ENCODE data around the gene ATP6V1A.

Gene ATP6V1A

DNA sequence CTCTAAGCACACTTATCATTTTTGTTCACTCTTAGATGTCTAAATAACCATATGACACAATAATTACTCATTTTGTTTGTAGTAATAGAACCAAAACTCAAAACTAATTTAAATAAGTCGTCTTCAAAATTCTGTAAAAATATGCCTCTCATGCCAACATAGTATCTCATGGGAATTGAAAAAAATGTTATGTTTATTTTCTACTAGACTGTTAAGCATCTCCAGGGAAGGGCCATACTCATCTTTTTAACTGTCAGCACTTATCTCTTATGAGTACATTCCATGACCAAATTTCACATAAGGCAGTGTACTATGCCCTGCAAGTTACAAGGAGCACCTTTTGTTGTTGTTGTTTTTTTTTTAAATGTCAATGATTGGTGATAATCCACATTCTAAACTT is 32.1 kb upstream of the ATP6V1A start:
- TF ChIP-seq, protein P1, sequence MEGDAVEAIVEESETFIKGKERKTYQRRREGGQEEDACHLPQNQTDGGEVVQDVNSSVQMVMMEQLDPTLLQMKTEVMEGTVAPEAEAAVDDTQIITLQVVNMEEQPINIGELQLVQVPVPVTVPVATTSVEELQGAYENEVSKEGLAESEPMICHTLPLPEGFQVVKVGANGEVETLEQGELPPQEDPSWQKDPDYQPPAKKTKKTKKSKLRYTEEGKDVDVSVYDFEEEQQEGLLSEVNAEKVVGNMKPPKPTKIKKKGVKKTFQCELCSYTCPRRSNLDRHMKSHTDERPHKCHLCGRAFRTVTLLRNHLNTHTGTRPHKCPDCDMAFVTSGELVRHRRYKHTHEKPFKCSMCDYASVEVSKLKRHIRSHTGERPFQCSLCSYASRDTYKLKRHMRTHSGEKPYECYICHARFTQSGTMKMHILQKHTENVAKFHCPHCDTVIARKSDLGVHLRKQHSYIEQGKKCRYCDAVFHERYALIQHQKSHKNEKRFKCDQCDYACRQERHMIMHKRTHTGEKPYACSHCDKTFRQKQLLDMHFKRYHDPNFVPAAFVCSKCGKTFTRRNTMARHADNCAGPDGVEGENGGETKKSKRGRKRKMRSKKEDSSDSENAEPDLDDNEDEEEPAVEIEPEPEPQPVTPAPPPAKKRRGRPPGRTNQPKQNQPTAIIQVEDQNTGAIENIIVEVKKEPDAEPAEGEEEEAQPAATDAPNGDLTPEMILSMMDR (IDR thresholded peaks at IDR 0.05; ENCODE audit: control extremely low read depth, extremely low read depth, low read depth, missing control alignments), result no peak
- no peak for DNase-seq (ENCODE audit: extremely low spot score)
- POLR2A ChIA-PET, result no interaction called here
- CTCF ChIA-PET, result interaction anchor here (1.2 to 1.6 kb wide), 5 partner anchors 12 to 24 kb away, joined by 3 to 5 read pairs (median 4); partner anchors contain the start of gene USF3

DNA sequence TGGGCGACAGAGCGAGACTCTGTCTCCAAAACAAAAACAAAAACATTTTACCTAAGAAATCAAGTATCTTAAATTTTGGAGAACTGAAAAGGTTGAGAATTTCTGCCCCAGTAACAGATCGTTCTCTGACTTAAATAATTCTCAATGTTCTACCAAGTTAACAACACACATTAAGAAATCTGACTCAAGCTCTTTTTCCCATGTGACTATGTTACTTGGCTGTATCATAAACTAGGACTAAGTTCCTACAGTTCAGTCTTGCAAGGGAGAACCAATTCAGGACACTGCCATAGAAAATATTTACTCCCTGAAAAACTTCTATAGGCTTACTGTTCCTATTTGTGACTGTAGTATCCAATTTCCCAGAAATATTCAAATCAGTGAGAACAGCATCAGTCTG is 29.5 kb upstream of the ATP6V1A start:
- no peak for DNase-seq (ENCODE audit: extremely low spot score)
- ChIA-PET CTCF (interaction anchor here (1.2 to 1.5 kb wide), 2 partner anchors 13 to 15 kb away, joined by 3 read pairs; no protein-coding TSS in a partner anchor), POLR2A (no interaction called here)
- TF ChIP-seq, protein P1 (IDR thresholded peaks at IDR 0.05; ENCODE audit: control extremely low read depth, extremely low read depth, low read depth, missing control alignments), result no peak

DNA sequence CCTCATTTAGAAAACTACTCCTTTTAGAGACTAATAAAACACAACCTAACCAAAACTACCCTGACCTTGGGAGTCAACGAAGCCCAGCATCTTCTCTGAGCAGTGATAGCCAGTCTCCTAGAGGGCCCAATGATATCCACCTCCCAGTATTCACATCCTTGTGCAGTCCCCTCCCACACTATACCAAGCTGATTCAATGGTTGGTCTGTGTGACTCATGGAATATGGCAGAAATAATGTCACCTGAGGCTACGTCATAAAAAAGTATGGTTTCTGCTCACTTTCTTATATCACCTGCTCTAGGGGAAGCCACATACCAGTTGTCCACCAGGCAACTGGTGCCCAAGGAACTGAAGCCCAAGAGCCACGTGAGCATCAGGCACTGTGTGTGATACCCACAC is 29.0 kb upstream of the ATP6V1A start:
- DNase-seq (ENCODE audit: extremely low spot score), result no peak
- TF ChIP-seq, protein P1 (IDR thresholded peaks at IDR 0.05; ENCODE audit: control extremely low read depth, extremely low read depth, low read depth, missing control alignments), result no peak
- POLR2A ChIA-PET, result no interaction called here
- CTCF ChIA-PET, result interaction anchor here (0.8 to 1.8 kb wide), 4 partner anchors 9 to 24 kb away, joined by 3 to 7 read pairs (median 4); no protein-coding TSS in a partner anchor

DNA sequence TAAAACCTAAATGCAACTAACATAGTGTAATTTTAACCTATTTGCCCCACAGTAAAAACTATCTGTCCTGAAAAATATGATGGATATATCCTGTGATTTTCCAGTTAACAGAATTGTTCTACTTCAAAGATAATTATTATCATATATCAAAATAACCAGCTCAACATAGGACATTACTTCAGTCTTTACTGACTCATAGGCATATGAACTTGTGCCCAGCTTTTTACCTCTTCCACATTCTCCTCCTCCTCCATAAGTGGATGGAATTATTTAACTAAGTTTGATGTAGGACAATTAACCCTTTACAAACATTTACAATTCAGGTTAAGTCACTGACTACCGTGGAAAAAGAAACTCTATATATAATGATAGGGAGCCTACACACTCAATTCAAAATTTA is 27.5 kb upstream of the ATP6V1A start:
- POLR2A ChIA-PET, result no interaction called here
- TF ChIP-seq, protein P1 (IDR thresholded peaks at IDR 0.05; ENCODE audit: control extremely low read depth, extremely low read depth, low read depth, missing control alignments), result no peak
- DNase-seq (ENCODE audit: extremely low spot score), result no peak
- CTCF ChIA-PET, result interaction anchor here (1.6 to 2.8 kb wide), 3 partner anchors 11 to 25 kb away, joined by 5 to 9 read pairs (median 7); no protein-coding TSS in a partner anchor

DNA sequence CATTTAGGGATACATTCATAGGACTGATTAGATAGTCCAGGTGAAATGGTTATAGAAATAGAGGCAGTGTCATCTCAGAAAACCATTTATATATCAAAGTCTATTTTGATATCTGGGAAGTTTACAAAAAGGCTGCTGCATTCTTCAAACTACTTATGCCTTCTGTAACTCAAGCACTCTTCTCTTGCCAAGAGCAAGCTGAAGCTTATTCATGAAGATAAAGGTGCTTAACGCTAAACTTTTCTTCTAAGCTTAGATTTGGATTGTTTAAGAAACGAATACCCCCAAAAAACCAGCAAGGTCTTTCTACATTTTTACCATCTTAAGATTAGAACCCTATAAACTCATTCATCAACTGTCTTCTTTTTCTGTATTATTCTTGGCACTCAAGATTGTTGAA is 27.1 kb upstream of the ATP6V1A start:
- ChIA-PET POLR2A (no interaction called here), CTCF (interaction anchor here (1.6 to 3.0 kb wide), 4 partner anchors 10 to 17 kb away, joined by 4 to 17 read pairs (median 8); no protein-coding TSS in a partner anchor)
- no peak for DNase-seq (ENCODE audit: extremely low spot score)

DNA sequence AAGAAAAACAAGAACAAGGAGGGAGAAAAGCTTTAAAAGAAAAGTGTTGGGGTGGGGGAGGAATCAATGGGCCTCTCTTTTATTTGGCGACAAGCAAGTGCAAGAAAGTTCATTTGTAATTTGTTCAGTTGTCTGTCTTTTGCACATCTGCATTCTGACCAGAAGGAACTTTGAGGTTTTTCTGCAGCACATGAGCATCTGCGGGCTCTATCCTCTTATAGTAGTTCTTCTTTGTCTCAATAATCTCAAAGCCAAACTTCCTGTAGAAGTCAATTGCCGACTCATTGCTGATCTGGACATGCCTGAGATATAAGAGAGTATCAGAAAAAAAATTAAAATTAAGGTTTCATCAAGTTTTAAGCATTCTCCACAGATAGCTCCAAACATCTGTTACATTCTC is 25.2 kb upstream of the ATP6V1A start:
- ChIA-PET CTCF (interaction anchor here (1.0 to 3.0 kb wide), 7 partner anchors 8 to 144 kb away, joined by 3 to 17 read pairs (median 4); partner anchors contain the start of gene USF3), POLR2A (no interaction called here)
- TF ChIP-seq, protein P1 (IDR thresholded peaks at IDR 0.05; ENCODE audit: control extremely low read depth, extremely low read depth, low read depth, missing control alignments), result no peak
- DNase-seq (ENCODE audit: extremely low spot score), result no peak

More for the DNA sequence above, 27.1 kb upstream of the ATP6V1A start:
- TF ChIP-seq, protein P1 (IDR thresholded peaks at IDR 0.05; ENCODE audit: control extremely low read depth, extremely low read depth, low read depth, missing control alignments), result no peak
